GM19099 (cell line): ENCODE measurements around the gene MAGI1.

ENCODE experiments used
- POLR2A ChIP-seq: IDR thresholded peaks from 3 replicates; pipeline ENCODE4 v1.6.1; 2011; ENCODE audit warnings: low read depth; ENCODE audit not compliant: insufficient read length; ENCODE audit errors: extremely low read depth

Gene MAGI1

DNA sequence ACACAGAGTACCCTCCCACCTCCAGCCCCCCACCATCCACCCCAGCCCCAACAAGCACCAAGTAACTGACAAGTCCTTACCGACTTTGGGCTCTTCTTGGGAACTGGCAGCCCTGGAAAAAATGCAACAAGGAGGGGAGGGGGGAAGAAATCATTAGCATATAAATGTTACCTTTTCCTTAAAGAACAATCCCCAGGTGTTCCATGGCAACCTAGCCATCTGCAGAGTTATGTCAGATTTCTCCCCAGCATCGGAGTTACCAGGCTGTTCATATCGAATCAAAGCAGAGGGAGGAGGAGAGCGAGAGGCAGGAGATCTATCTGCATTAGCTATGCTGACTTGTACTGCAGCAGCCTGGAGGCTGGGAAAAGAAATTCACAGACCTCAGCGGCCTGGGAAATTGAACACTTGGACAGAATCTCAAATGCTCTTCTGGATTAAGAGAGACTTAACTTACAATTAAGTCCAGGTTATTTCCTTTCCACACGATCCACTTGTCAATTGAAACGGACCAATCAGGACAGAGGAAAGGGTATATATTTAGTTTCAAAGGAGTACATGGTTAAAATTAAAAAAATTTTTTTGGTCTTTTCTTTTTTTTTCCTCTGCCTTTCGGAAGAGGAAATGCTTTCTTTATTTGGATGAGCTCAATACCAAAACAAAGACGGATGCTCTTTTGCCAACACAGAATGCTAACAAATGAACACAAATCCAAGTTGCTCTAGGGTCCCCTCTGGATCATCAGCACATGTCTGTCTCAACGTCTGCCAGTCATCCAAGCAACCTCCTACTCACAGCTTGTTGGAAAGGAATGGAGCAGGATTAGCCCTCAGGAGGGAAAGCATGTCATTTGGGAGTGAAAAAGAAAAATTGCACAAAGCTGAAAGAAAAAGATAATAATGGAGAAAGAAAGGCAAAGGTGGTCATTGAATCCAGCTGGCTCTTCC, 637.1 kb downstream of the MAGI1 start:
- TF ChIP-seq POLR2A, result no peak

DNA sequence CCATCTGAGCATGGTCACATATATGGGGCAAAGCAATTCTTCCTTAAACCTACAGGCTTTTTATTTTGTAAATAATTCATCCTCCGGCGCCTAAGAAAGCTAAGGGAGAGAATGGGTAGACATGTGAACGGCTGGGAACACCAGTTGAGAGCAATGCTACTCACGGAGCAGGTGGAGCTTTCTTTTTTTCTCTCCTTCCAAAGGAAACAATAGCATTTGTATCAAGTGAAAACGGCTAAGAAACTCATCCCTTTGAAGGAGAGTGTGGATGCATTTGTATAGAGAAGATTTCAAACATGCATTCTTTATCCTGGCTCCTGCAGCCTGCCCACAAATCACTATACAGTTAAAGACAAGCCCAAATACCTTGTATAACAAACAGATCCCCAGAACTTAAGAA, 637.8 kb downstream of the MAGI1 start:
- TF ChIP-seq POLR2A, result no peak

DNA sequence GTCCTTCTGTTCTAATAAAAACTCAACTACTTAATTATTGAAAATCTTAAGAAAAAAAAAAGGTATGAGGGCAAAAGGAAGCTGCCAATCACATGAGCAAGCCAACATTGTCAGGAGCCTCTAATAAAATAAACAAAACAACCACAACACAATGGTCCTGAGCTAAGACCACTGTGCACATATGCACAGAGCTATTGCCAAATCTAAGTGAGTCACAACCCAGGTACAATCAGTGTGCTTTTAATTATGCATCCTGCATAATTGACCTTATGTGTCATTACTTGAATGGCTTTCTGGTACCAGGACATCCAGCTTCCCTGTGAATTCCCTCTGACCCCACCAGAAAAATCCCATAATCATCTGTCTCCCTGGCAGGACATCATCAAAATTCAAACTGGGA, 639.8 kb downstream of the MAGI1 start:
- TF ChIP-seq POLR2A, result no peak

DNA sequence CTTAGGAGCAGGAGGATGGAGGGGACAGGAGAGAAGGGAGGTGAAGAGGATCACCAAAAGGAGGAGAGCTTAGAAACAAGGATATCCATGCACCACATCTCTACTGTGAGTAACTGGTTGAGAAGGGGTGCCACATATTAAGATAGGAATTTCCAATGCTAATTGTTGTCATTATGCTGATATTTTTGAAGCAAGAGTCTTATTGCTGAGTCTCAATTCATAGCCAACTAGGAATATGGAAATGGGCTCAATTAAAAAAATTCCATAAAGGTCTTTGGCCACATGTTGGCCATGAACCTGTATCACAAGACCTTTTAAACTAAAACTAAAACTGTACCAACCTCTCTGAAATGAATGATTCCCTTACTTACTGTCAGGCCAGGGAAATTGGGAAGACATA, 642.6 kb downstream of the MAGI1 start:
- TF ChIP-seq POLR2A, result no peak

DNA sequence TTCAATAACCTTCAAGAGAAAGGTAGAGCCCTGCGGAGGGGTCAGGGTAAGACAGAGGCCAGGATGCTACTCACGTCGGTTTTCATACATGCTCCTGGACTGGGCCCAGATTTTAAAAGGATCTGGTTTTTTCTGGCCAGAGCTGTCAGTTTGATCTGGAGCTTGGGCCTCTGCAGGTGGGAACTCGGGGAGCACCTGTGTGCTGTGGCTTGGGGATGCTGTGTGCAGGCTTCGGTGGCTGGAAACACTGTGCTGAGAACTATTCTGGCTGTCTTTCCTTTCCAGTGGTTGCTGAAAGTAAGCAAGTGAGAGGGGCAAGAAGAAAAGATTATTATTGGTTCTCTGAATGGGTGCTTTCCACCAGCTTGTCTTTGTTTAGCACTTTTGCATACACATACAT, 647.6 kb downstream of the MAGI1 start:
- no peak for TF ChIP-seq POLR2A

DNA sequence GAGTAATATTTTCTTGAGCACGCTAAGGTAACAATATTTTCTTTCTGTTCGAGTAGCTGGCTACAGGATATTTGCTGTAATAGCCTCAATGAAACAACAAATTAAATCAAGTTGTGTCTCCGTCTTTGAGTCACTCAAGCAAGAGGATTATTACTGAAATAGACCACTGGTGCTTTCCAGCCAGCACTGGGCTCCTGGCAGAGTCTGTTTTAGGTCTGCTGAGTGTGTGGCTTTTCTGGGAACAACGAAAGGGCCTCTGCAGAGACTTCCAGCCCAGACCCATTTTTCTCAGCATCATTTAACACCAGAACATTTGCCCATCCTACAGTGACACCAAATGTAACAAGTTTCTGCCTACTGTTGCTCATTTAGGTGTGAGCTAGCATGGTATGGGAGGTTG, 652.9 kb downstream of the MAGI1 start:
- no peak for TF ChIP-seq POLR2A

DNA sequence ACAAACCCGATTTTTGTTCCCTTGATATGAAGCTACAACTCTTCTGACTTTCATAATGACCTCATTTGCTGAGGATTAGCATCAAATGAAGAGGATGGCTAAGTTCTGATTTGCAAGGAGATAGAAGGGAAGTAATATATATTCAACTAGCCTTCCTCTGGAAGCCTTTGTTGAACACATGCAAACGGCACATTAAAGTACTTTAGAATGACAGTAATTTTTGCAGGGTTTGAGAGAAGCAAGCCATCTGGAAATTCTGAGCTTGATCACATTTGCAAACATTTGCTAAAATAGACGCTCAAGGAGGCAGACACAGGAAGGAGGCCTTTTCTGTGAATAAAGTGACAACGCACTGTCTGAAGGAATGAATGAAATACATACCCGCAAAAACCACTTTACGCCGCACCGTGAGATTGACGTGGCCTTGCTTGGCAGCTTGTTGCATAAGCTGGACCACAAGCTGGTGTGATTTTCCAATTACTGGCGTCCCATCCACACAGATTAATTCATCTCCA, 657.2 kb downstream of the MAGI1 start:
- TF ChIP-seq POLR2A, result no peak

DNA sequence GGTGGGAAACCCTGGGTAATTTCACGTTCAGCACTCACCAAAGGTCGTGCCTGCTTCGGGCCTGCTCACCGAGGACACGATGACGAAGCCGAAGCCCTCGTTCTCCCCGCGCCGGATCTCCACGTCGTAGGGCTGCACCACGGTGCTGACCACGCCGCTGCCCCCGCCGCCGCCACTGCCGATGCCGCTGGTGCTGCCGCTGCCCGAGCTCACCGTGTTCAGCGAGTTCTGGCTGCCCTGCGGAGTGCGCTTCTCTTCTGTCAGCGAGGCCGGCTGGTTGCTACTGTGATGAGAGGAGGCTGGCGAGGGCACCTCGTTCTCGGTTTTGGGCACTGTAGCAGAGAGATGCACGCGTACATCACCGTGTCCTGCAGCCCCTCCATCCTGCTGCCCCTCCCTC, 659.5 kb downstream of the MAGI1 start:
- no peak for TF ChIP-seq POLR2A

DNA sequence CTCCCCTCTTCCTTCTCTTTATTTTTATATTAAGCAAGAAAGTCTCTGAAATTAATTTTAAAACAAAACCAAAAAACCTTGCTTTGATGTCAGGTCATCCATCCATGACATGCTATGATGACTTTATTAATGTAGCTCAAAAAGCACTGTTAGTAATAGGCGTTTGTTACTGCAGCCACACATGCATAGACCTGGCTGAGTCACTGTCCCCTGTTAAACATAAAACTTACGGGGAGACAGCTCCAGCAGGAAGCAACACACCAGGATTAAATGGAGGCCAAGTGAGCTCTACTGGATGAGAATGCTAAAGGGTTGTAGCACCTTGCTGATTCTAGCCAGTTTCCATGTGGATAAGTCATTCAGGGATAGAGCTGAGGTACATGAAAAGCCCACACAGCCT, 661.1 kb downstream of the MAGI1 start:
- TF ChIP-seq POLR2A, result no peak

DNA sequence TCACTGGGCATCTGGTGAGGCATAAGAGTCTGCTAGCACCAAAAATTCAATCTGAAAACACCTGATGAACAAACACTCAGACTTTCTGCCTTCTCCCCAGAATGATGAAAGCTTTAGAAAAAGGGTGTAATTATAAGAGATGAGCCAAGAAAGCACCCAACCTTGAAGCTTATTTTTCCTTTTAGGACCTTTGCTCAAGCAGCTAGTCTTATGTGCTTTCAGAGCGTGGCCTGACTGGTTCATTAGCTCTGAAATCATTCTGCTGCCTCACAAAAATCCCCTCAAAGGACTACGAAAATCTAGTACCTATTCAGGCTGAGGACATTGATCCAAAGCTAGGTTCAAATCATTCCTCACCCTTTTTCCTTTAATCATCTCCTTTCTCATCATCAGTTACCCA, 662.3 kb downstream of the MAGI1 start:
- no peak for TF ChIP-seq POLR2A

DNA sequence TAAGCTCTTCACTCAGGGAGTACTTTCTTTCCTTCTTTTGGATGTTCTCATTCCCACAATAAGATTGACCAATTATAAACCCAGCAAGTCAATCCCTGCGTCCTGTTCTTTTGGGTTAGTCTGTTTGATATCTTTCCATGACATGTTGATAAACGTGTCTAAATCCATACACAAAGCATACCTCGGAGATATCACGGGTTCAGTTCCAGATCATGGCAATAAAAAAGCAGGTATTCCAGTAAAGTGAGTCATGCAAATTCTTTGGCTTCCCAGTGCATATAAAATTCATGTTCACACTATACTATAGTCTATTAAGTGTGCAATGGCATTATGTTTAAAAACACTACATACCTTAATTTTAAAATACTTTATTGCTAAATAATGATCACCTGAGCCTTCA, 667.7 kb downstream of the MAGI1 start:
- no peak for TF ChIP-seq POLR2A

DNA sequence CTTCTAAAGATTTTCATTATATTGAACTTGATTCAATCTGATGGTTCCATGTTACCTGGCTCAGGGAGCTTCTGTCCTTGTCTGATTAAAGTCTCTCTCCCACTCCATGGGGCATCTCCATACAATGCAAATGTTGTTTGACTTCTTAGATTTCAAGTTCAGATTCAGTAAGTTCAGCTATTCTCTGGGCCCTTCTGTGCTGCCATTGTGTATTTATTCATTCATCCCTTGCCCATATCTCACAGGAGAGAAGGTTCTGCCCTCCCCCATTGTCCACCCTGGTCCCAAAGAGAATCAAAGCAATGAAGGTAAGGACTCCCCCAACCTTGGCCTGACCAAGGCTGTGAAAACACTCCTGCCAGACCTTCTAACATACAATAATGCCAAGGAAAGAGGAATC, 669.9 kb downstream of the MAGI1 start:
- TF ChIP-seq POLR2A, result no peak

DNA sequence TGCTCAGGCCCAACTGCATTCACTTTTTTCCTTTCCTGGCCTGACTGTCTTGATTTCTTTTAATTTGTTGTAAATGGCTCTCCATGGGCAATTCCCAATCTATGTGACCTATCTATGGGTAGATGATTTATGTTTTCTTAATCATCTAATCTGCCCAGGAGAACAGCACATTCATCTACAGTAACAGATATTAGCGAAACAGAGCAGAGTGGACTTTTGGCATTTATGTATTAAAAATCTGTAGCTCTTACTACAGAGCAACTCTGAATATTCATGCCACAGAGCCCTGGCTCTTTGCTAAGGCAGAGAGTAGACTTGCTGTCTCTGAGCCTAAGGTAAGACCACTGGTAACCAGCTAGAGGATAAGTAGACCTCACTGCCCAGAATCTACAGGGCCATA, 676.0 kb downstream of the MAGI1 start:
- TF ChIP-seq POLR2A, result no peak

DNA sequence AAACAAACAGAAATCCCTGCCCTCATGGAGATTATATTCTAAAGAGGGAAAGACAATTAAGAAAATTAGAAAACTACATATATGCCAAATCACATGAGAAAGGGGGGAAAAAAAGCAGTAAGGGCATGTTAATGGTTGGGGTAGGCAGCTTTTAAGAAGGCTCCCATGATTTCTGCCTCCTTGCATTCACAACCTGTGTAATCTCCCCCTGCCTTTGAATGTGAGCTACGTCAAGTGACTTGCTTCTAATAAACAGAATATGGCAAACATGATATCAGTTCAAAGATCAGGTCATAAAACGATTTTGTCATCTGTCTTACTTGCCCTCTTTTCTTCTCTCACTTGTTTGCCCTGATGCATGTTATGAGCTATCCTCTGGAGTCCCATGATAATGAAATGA, 677.3 kb downstream of the MAGI1 start:
- TF ChIP-seq POLR2A, result no peak

DNA sequence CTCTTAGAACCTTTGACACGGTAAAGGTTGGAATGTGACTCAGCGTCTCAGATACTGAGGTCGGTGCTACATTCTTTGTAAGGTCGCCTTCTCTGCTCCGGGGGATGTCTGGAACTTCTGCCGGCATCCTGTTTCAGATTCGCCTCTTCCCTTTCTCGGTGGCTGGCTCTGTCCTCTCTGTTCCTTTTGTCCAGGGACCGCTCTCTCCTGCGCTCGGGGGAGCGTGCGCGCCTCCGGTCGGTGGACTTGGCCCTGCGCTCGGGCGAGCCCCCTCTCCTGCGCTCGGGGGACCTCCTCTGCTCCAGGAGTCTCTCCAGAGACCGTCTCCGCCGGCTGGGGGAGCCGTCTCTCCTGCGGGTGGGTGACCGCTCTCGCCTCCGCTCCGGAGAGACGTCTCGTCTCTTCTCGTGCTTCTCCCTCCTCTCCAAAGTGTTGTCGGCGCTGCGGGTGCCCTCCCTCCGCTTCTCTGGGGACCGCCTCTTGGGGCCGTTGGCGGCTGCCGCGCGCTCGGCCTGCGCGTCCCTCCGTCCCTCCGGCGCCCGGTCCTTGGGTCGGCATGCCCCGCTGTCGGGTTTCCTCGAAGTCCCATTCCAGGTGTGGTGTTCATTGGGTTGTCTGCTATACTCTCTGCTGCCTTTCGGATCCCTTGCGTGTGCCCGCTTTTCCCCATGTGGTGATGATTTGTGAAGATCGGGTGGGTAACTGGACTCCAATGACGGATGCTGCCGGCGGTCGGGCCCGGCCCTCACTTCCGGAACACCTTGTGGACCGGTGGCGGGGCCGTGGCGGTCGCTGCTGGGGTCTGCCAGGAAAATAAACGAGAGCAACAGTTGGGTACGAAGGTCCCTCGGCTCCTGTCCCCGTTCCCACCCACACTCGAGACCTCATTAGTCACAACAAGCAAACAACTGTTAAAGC, 682.1 kb downstream of the MAGI1 start:
- no peak for TF ChIP-seq POLR2A
